ENCODE measurements around the gene DHRS7B. TPM values are rescaled to one million over a fixed set of nuclear protein-coding genes. Genes with fewer than 3 reads are reported as not detected.
"Not testable (repeated sequence)": the region's sequence is repeated elsewhere in the genome, so short reads cannot be mapped to it uniquely, and the experiment has no call there.

DHRS7B gene
- total RNA-seq, 1 donor from 2014 or later = 8.3 TPM

- H3K27me3 Mint-ChIP-seq (ENCODE audit: unreplicated experiment) = no peaks in the 10 kb centered on the region
- H3K4me1 Mint-ChIP-seq (ENCODE audit: low read depth, unreplicated experiment) = peaks cover 13% of the 10 kb centered on the region
- no peaks in the 10 kb centered on the region for H3K36me3 Mint-ChIP-seq (ENCODE audit: unreplicated experiment)
- no peaks in the 10 kb centered on the region for H3K9me3 Mint-ChIP-seq (ENCODE audit: unreplicated experiment)
- H3K27ac Mint-ChIP-seq (ENCODE audit: unreplicated experiment) = no peak overlapping the region
- no peak overlapping the region for H3K4me3 Mint-ChIP-seq (ENCODE audit: unreplicated experiment)
- TF ChIP-seq, protein P1, sequence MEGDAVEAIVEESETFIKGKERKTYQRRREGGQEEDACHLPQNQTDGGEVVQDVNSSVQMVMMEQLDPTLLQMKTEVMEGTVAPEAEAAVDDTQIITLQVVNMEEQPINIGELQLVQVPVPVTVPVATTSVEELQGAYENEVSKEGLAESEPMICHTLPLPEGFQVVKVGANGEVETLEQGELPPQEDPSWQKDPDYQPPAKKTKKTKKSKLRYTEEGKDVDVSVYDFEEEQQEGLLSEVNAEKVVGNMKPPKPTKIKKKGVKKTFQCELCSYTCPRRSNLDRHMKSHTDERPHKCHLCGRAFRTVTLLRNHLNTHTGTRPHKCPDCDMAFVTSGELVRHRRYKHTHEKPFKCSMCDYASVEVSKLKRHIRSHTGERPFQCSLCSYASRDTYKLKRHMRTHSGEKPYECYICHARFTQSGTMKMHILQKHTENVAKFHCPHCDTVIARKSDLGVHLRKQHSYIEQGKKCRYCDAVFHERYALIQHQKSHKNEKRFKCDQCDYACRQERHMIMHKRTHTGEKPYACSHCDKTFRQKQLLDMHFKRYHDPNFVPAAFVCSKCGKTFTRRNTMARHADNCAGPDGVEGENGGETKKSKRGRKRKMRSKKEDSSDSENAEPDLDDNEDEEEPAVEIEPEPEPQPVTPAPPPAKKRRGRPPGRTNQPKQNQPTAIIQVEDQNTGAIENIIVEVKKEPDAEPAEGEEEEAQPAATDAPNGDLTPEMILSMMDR (IDR thresholded peaks at IDR 0.05; ENCODE audit: partially characterized antibody, unreplicated experiment) = no peak
- DNase-seq = no peak
Measured at GRCh38 chr17:21082001-21082436, 44.7 kb upstream of the DHRS7B start.

- H3K27ac Mint-ChIP-seq (ENCODE audit: unreplicated experiment); H3K9me3 Mint-ChIP-seq (ENCODE audit: unreplicated experiment); DNase-seq; H3K27me3 Mint-ChIP-seq (ENCODE audit: unreplicated experiment); H3K36me3 Mint-ChIP-seq (ENCODE audit: unreplicated experiment); H3K4me1 Mint-ChIP-seq (ENCODE audit: low read depth, unreplicated experiment); H3K4me3 Mint-ChIP-seq (ENCODE audit: unreplicated experiment): not testable (repeated sequence)
Measured at GRCh38 chr17:21085280-21085679, 41.5 kb upstream of the DHRS7B start.

GRCh38 chr17:21085707-21086106 is 41.1 kb upstream of the DHRS7B start:
- Mint-ChIP-seq H3K4me3 (ENCODE audit: unreplicated experiment) (no peak overlapping the region), H3K36me3 (ENCODE audit: unreplicated experiment) (no peaks in the 10 kb centered on the region), H3K27me3 (ENCODE audit: unreplicated experiment) (no peaks in the 10 kb centered on the region), H3K27ac (ENCODE audit: unreplicated experiment) (no peak overlapping the region), H3K9me3 (ENCODE audit: unreplicated experiment) (peaks cover 1% of the 10 kb centered on the region), H3K4me1 (ENCODE audit: low read depth, unreplicated experiment) (peaks cover 5% of the 10 kb centered on the region)
- DNase-seq = no peak
- TF ChIP-seq, protein P1 (IDR thresholded peaks at IDR 0.05; ENCODE audit: partially characterized antibody, unreplicated experiment) = no peak

- Mint-ChIP-seq H3K4me1 (ENCODE audit: low read depth, unreplicated experiment) (peaks cover 5% of the 10 kb centered on the region), H3K4me3 (ENCODE audit: unreplicated experiment) (no peak overlapping the region), H3K27ac (ENCODE audit: unreplicated experiment) (no peak overlapping the region), H3K36me3 (ENCODE audit: unreplicated experiment) (no peaks in the 10 kb centered on the region), H3K27me3 (ENCODE audit: unreplicated experiment) (no peaks in the 10 kb centered on the region), H3K9me3 (ENCODE audit: unreplicated experiment) (peaks cover 1% of the 10 kb centered on the region)
- TF ChIP-seq, protein P1 (IDR thresholded peaks at IDR 0.05; ENCODE audit: partially characterized antibody, unreplicated experiment) = no peak
- DNase-seq = no peak
Measured at GRCh38 chr17:21089145-21089544, 37.6 kb upstream of the DHRS7B start.

GRCh38 chr17:21089933-21090901 is 36.5 kb upstream of the DHRS7B start:
- TF ChIP-seq, protein P1 (IDR thresholded peaks at IDR 0.05; ENCODE audit: partially characterized antibody, unreplicated experiment) = no peak
- Mint-ChIP-seq H3K4me1 (ENCODE audit: low read depth, unreplicated experiment) (peaks cover 5% of the 10 kb centered on the region), H3K27me3 (ENCODE audit: unreplicated experiment) (no peaks in the 10 kb centered on the region), H3K4me3 (ENCODE audit: unreplicated experiment) (no peak overlapping the region), H3K9me3 (ENCODE audit: unreplicated experiment) (peaks cover 1% of the 10 kb centered on the region), H3K27ac (ENCODE audit: unreplicated experiment) (no peak overlapping the region), H3K36me3 (ENCODE audit: unreplicated experiment) (no peaks in the 10 kb centered on the region)
- no peak for DNase-seq

Measured in glutamatergic neuron (in vitro differentiated cells).